Liver (tissue), 9 donors: ENCODE data around the gene ZNF674. TPM values are rescaled to one million over a fixed set of nuclear protein-coding genes. Genes with fewer than 3 reads are reported as not detected.
"Not testable (repeated sequence)": the region's sequence is repeated elsewhere in the genome, so short reads cannot be mapped to it uniquely, and the experiment has no call there.

Experiments
- DNase-seq: peaks from one replicate; pipeline ENCODE4 v3.0.0-alpha.2; 2017; ENCODE audit warnings: low spot score
- H3K27ac ChIP-seq, 2 donors: one replicate each; pipeline ENCODE4 v1.7.0; 2013; ENCODE audit warnings: inconsistent platforms in 2 of 2, low read length in 2 of 2, control low read depth in 1 of 2, low read depth in 1 of 2, mild to moderate bottlenecking in 1 of 2
- H3K27me3 ChIP-seq, 4 donors: one replicate each; pipeline versions ENCODE4 v1.6.1 to v1.7.0; 2013; ENCODE audit warnings: low read length in 3 of 4, inconsistent platforms in 1 of 4, mild to moderate bottlenecking in 1 of 4, moderate library complexity in 1 of 4; ENCODE audit not compliant: control insufficient read depth in 4 of 4, insufficient read depth in 4 of 4
- H3K36me3 ChIP-seq, 4 donors: one replicate each; pipeline versions ENCODE4 v1.6.1 to v1.7.0; 2013; ENCODE audit warnings: low read length in 3 of 4, mild to moderate bottlenecking in 3 of 4, low read depth in 1 of 4, moderate library complexity in 1 of 4; ENCODE audit not compliant: control insufficient read depth in 4 of 4, insufficient read depth in 3 of 4
- H3K4me1 ChIP-seq, 4 donors: one replicate each; pipeline versions ENCODE4 v1.6.1 to v1.7.0; 2013; ENCODE audit warnings: low read length in 3 of 4, mild to moderate bottlenecking in 3 of 4, moderate library complexity in 1 of 4; ENCODE audit not compliant: control insufficient read depth in 4 of 4, insufficient read depth in 4 of 4
- H3K4me3 ChIP-seq, 3 donors: one replicate each; pipeline versions ENCODE4 v1.6.1 to v1.7.0; 2013; ENCODE audit warnings: low read length in 3 of 3, control low read depth in 1 of 3, low read depth in 1 of 3, mild to moderate bottlenecking in 1 of 3
- H3K9ac ChIP-seq, 2 donors: one replicate each; pipeline ENCODE4 v1.7.0; 2013; ENCODE audit warnings: low read length in 2 of 2, mild to moderate bottlenecking in 2 of 2, moderate library complexity in 2 of 2, control low read depth in 1 of 2, low read depth in 1 of 2
- H3K9me3 ChIP-seq, 4 donors: one replicate each; pipeline versions ENCODE4 v1.6.1 to v1.7.0; 2013; ENCODE audit warnings: low read length in 3 of 4; ENCODE audit not compliant: control insufficient read depth in 4 of 4
- ATF3 ChIP-seq: IDR thresholded peaks from 2 replicates; pipeline ENCODE4 v1.6.1; 2016; ENCODE audit warnings: antibody characterized with exemption
- EGR1 ChIP-seq, 2 donors: IDR thresholded peaks; 2 replicates each; pipeline ENCODE4 v1.6.1; 2016 to 2018; ENCODE audit warnings: antibody characterized with exemption in 2 of 2, low read depth in 2 of 2
- FOXA1 ChIP-seq: IDR thresholded peaks from 2 replicates; pipeline ENCODE4 v1.6.1; 2016; ENCODE audit warnings: antibody characterized with exemption
- GABPA ChIP-seq, 2 donors: IDR thresholded peaks in 1 of 2; conservative IDR thresholded peaks in 1 of 2; 2 replicates each; pipeline ENCODE4 v1.6.1; 2016; ENCODE audit warnings: antibody characterized with exemption in 2 of 2, mild to moderate bottlenecking in 1 of 2, moderate library complexity in 1 of 2
- HNF4A ChIP-seq, 2 donors: conservative IDR thresholded peaks; 2 replicates each; pipeline ENCODE4 v1.6.1; 2016; ENCODE audit warnings: antibody characterized with exemption in 2 of 2, mild to moderate bottlenecking in 2 of 2
- HNF4G ChIP-seq: IDR thresholded peaks from 2 replicates; pipeline ENCODE4 v1.6.1; 2016; ENCODE audit warnings: antibody characterized with exemption
- MAX ChIP-seq: IDR thresholded peaks from 2 replicates; pipeline ENCODE4 v1.6.1; 2016; ENCODE audit warnings: antibody characterized with exemption
- NR2F2 ChIP-seq: IDR thresholded peaks from 2 replicates; pipeline ENCODE4 v1.6.1; 2016; ENCODE audit warnings: antibody characterized with exemption
- RAD21 ChIP-seq, 2 donors: IDR thresholded peaks; 2 replicates each; pipeline ENCODE4 v1.6.1; 2016; ENCODE audit warnings: antibody characterized with exemption in 2 of 2, mild to moderate bottlenecking in 2 of 2
- REST ChIP-seq: IDR thresholded peaks from 2 replicates; pipeline ENCODE4 v1.6.1; 2016; ENCODE audit warnings: antibody characterized with exemption, mild to moderate bottlenecking
- RXRA ChIP-seq, 2 donors: IDR thresholded peaks; 2 replicates each; pipeline ENCODE4 v1.6.1; 2017 to 2018; ENCODE audit warnings: antibody characterized with exemption in 2 of 2, mild to moderate bottlenecking in 1 of 2
- SP1 ChIP-seq: IDR thresholded peaks from 2 replicates; pipeline ENCODE4 v1.6.1; 2018; ENCODE audit warnings: antibody characterized with exemption, mild to moderate bottlenecking
- TAF1 ChIP-seq: conservative IDR thresholded peaks from 2 replicates; pipeline ENCODE4 v1.6.1; 2016; ENCODE audit warnings: antibody characterized with exemption, mild to moderate bottlenecking
- YY1 ChIP-seq: IDR thresholded peaks from 2 replicates; pipeline ENCODE4 v1.6.1; 2016; ENCODE audit warnings: antibody characterized with exemption, mild to moderate bottlenecking
- ZBTB33 ChIP-seq: IDR thresholded peaks from 2 replicates; pipeline ENCODE4 v1.6.1; 2016; ENCODE audit warnings: antibody characterized with exemption
- WGBS: extraction: QIAGEN DNeasy Blood & Tissue Kit; methylation state at CpG from one replicate; pipeline ENCODE4 v1.1.7; 2013; 5-methylcytosine and 5-hydroxymethylcytosine counted together
- polyA plus RNA-seq, 2 donors: library from polyadenylated mRNA; stranded (reverse) in 1 of 2; unstranded in 1 of 2; fragments of 200-250 nt in 1 of 2; fragments of >200 nt in 1 of 2; fragmentation: Nextera tagmentation in 1 of 2; extraction: Ambion mirVana in 1 of 2; gene quantifications; one replicate each; pipeline versions ENCODE4 v1.2.1 to v1.2.3, GENCODE V29; 2013 to 2015
- total RNA-seq, 2 donors: library from RNA; depleted of rRNA; stranded (reverse); fragments of >200 nt; gene quantifications; one replicate each; pipeline ENCODE4 v1.2.3, GENCODE V29; 2014
- TF ChIP-seq, protein P1 (sequence below): fragments of 150-350 bp; IDR thresholded peaks from 2 replicates; pipeline ENCODE4 v1.5.1; 2017; ENCODE audit warnings: improper control_type of control experiment, low read depth, low read length; ENCODE audit not compliant: missing input control
- donor health status: healthy.
- donor health status: healthy.
- donor health status: healthy.
- donor health status: healthy.
- donor health status: healthy.

The ZNF674 gene
- total and polyA plus RNA-seq, 4 donors, result 0.84 to 3.6 (median 2.1) TPM

GRCh38 chrX:46530404-46530908 lies 14.8 kb downstream of the ZNF674 start:
- TF ChIP-seq RXRA (IDR thresholded peaks at IDR 0.05) (peak in 1 of 2 donors; percentile 7), HNF4A (conservative IDR thresholded peaks at IDR 0.05) (peak in 1 of 2 donors; percentile 54)
- not testable (repeated sequence) for DNase-seq, H3K9ac ChIP-seq, H3K9me3 ChIP-seq, H3K27ac ChIP-seq, H3K4me1 ChIP-seq, H3K36me3 ChIP-seq, H3K4me3 ChIP-seq, H3K27me3 ChIP-seq
- 59% methylated on average over 1 of the region's 1 CpG for WGBS

DNA sequence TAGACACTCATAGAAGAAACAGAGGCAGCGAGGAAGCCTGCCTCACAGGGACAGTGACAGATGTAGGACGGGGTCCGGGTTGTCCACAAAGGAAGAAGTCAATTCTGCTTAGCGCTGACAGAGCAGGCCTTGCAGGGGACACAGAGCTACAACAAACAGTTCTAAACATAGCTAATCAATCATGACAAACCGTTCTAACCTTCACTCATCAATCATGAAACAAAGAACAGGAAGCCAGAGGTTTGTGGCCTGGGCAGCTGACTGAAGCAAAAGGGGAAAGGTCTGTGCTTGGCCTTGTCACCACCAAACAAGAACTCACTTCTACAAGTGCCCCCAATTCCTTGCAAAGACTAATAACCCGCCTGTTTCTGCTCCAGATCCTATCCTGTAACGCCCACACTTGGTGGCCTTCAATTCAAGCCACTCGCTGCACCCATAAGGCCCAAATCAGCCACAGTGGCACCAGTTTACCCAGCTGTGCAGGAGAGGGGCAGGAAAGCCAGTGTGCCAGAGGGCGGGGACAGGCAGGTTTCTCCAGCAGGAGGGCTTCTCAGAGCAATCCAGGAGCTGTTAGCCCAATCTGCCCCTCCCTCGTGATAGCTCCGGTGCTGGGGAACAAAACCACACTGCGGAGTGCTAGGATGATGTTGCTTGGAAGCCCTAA lies 15.3 kb downstream of the ZNF674 start:
- not testable (repeated sequence) for H3K4me3 ChIP-seq, H3K9me3 ChIP-seq, H3K36me3 ChIP-seq, H3K27ac ChIP-seq, H3K4me1 ChIP-seq, DNase-seq, H3K27me3 ChIP-seq, H3K9ac ChIP-seq
- 81% methylated on average over 12 of the region's 12 CpGs for WGBS

DNA sequence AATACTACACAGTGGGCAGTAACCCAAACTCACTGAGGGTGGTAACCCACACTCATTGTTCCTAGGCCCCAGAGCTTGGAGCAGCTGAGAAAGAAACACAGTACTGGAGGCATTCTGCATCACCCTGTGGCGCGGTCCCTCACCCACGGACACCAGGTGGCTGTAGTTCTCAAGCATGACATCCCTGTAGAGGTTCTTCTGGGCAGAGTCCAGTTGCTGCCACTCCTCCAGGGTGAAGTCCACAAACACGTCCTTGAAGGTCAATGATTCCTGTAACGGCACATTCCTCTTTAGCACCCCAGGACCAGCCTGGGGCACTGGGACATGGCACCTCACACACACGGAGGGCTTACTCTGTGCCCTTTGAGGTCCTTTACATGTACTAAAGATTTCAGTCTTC lies 16.6 kb downstream of the ZNF674 start:
- 71% methylated on average over 6 of the region's 6 CpGs for WGBS

GRCh38 chrX:46506076-46506475 lies 39.1 kb downstream of the ZNF674 start:
- WGBS, result 94% methylated on average over 1 of the region's 1 CpG
- H3K36me3 ChIP-seq, result peaks cover 0 to 17% (median 12%) of the 10 kb centered on the region in 4 donors
- no peak overlapping the region for H3K4me3 ChIP-seq
- H3K9ac ChIP-seq, result no peak overlapping the region
- no peak overlapping the region for H3K27ac ChIP-seq
- no peak for DNase-seq
- H3K27me3 ChIP-seq, result no peaks in the 10 kb centered on the region
- H3K9me3 ChIP-seq, result peaks cover 2 to 35% (median 19%) of the 10 kb centered on the region in 4 donors
- H3K4me1 ChIP-seq, result no peaks in the 10 kb centered on the region
- TF ChIP-seq ATF3 (no peak), RXRA (IDR thresholded peaks at IDR 0.05) (no peak), ZBTB33 (no peak), SP1 (no peak), TAF1 (no peak), NR2F2 (no peak), MAX (no peak), EGR1 (IDR thresholded peaks at IDR 0.05; ENCODE audit: low read depth in 2 of 2) (no peak), RAD21 (IDR thresholded peaks at IDR 0.05) (no peak), REST (no peak), YY1 (no peak), HNF4A (conservative IDR thresholded peaks at IDR 0.05) (no peak), HNF4G (no peak), GABPA (IDR thresholded peaks at IDR 0.05 in 1 of 2, conservative IDR thresholded peaks at IDR 0.05 in 1 of 2) (no peak), FOXA1 (no peak)
- TF ChIP-seq, protein P1, sequence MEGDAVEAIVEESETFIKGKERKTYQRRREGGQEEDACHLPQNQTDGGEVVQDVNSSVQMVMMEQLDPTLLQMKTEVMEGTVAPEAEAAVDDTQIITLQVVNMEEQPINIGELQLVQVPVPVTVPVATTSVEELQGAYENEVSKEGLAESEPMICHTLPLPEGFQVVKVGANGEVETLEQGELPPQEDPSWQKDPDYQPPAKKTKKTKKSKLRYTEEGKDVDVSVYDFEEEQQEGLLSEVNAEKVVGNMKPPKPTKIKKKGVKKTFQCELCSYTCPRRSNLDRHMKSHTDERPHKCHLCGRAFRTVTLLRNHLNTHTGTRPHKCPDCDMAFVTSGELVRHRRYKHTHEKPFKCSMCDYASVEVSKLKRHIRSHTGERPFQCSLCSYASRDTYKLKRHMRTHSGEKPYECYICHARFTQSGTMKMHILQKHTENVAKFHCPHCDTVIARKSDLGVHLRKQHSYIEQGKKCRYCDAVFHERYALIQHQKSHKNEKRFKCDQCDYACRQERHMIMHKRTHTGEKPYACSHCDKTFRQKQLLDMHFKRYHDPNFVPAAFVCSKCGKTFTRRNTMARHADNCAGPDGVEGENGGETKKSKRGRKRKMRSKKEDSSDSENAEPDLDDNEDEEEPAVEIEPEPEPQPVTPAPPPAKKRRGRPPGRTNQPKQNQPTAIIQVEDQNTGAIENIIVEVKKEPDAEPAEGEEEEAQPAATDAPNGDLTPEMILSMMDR, result no peak

More for the DNA sequence above, 16.6 kb downstream of the ZNF674 start:
- H3K36me3 ChIP-seq, H3K27ac ChIP-seq, H3K9me3 ChIP-seq, H3K27me3 ChIP-seq, DNase-seq, H3K4me3 ChIP-seq, H3K4me1 ChIP-seq, H3K9ac ChIP-seq: not testable (repeated sequence)
